Esophagus (tissue), 2 donors: Measurements from ENCODE around the gene KRTAP1-1. TPM values are rescaled to one million over a fixed set of nuclear protein-coding genes. Genes with fewer than 3 reads are reported as not detected.
"Not testable (repeated sequence)": the region's sequence is repeated elsewhere in the genome, so short reads cannot be mapped to it uniquely, and the experiment has no call there.

Source experiments
- H3K27ac ChIP-seq, 2 donors: one replicate each; pipeline ENCODE4 v1.5.1; 2013; ENCODE audit warnings: low read depth in 2 of 2, mild to moderate bottlenecking in 2 of 2, inconsistent platforms in 1 of 2, low read length in 1 of 2, moderate library complexity in 1 of 2
- H3K27me3 ChIP-seq, 2 donors: one replicate each; pipeline ENCODE4 v1.6.1; 2013; ENCODE audit warnings: low read length in 2 of 2, control low read depth in 1 of 2, mild to moderate bottlenecking in 1 of 2; ENCODE audit not compliant: insufficient read depth in 2 of 2, control insufficient read depth in 1 of 2
- H3K36me3 ChIP-seq, 2 donors: one replicate each; pipeline ENCODE4 v1.6.1; 2013; ENCODE audit warnings: low read length in 1 of 2; ENCODE audit not compliant: control insufficient read depth in 2 of 2, insufficient read depth in 2 of 2
- H3K4me1 ChIP-seq, 2 donors: one replicate each; pipeline ENCODE4 v1.6.1; 2013; ENCODE audit warnings: low read length in 1 of 2; ENCODE audit not compliant: control insufficient read depth in 2 of 2, insufficient read depth in 2 of 2
- H3K4me3 ChIP-seq, 2 donors: one replicate each; pipeline ENCODE4 v1.5.1; 2013; ENCODE audit warnings: low read length in 2 of 2, mild to moderate bottlenecking in 2 of 2, low read depth in 1 of 2, moderate library complexity in 1 of 2
- H3K9me3 ChIP-seq, 2 donors: one replicate each; pipeline ENCODE4 v1.6.1; 2013; ENCODE audit warnings: mild to moderate bottlenecking in 2 of 2, low read depth in 1 of 2, low read length in 1 of 2, moderate library complexity in 1 of 2; ENCODE audit not compliant: control insufficient read depth in 2 of 2, insufficient read depth in 1 of 2
- WGBS, 2 donors: extraction: QIAGEN DNeasy Blood & Tissue Kit; methylation state at CpG; one replicate each; pipeline ENCODE4 v1.1.7; 2013; 5-methylcytosine and 5-hydroxymethylcytosine counted together
- polyA plus RNA-seq, 2 donors: library from polyadenylated mRNA; stranded (reverse); fragments of 200-250 nt; gene quantifications; one replicate each; pipeline ENCODE4 v1.2.3, GENCODE V29; 2013
- donor health status: healthy with polysubstance abuse.
- donor health status: Bipolar disorder and iron deficiency.

Gene KRTAP1-1
- polyA plus RNA-seq, 2 donors, result 0.04 to 0.16 TPM

- no peak overlapping the region for H3K27ac ChIP-seq
- H3K4me3 ChIP-seq, result no peak overlapping the region
- H3K9me3 ChIP-seq, result no peaks in the 10 kb centered on the region
- H3K27me3 ChIP-seq, result no peaks in the 10 kb centered on the region
- 97% methylated on average over 1 of the region's 1 CpG for WGBS, 2 donors
- H3K4me1 ChIP-seq, result no peaks in the 10 kb centered on the region
- H3K36me3 ChIP-seq, result no peaks in the 10 kb centered on the region
These were observed 16.3 kb upstream of the KRTAP1-1 start for GRCh38 chr17:41057547-41057946.

- H3K27ac ChIP-seq, H3K36me3 ChIP-seq, H3K4me3 ChIP-seq, H3K27me3 ChIP-seq, H3K9me3 ChIP-seq, H3K4me1 ChIP-seq: not testable (repeated sequence)
- 55 to 71% methylated on average over 1 of the region's 6 CpGs for WGBS, 2 donors
These were observed 13.9 kb upstream of the KRTAP1-1 start, which contains the start of gene KRTAP2-2 for GRCh38 chr17:41055130-41055529. KRTAP2-2 (minus strand) TSS chr17:41055230; CDS start chr17:41055211, 19 bp downstream.

- not testable (repeated sequence) for H3K9me3 ChIP-seq, H3K27me3 ChIP-seq, H3K4me1 ChIP-seq, H3K36me3 ChIP-seq, H3K27ac ChIP-seq, H3K4me3 ChIP-seq
- 65 to 82% methylated on average over 7 to 9 of the region's 9 CpGs for WGBS, 2 donors
These were observed 13.3 kb upstream of the KRTAP1-1 start for GRCh38 chr17:41054556-41054955.

- WGBS, 2 donors, result 78 to 85% methylated on average over 4 of the region's 4 CpGs
These were observed 12.8 kb upstream of the KRTAP1-1 start for GRCh38 chr17:41054025-41054424.

GRCh38 chr17:41052566-41052965 is 11.3 kb upstream of the KRTAP1-1 start:
- H3K4me1 ChIP-seq, result no peaks in the 10 kb centered on the region
- no peaks in the 10 kb centered on the region for H3K27me3 ChIP-seq
- no peaks in the 10 kb centered on the region for H3K9me3 ChIP-seq
- no peak overlapping the region for H3K4me3 ChIP-seq
- H3K36me3 ChIP-seq, result no peaks in the 10 kb centered on the region
- H3K27ac ChIP-seq, result no peak overlapping the region

More at GRCh38 chr17:41054025-41054424, 12.8 kb upstream of the KRTAP1-1 start:
- Histone ChIP-seq H3K27me3 (no peaks in the 10 kb centered on the region), H3K4me3 (no peak overlapping the region), H3K36me3 (no peaks in the 10 kb centered on the region), H3K27ac (no peak overlapping the region), H3K9me3 (no peaks in the 10 kb centered on the region), H3K4me1 (no peaks in the 10 kb centered on the region)

- Histone ChIP-seq H3K4me3 (no peak overlapping the region), H3K9me3 (no peaks in the 10 kb centered on the region), H3K27me3 (no peaks in the 10 kb centered on the region), H3K4me1 (no peaks in the 10 kb centered on the region), H3K36me3 (no peaks in the 10 kb centered on the region), H3K27ac (no peak overlapping the region)
- 33 to 39% methylated on average over 2 of the region's 2 CpGs for WGBS, 2 donors
These were observed 7.9 kb upstream of the KRTAP1-1 start for GRCh38 chr17:41049110-41049509.

GRCh38 chr17:41048441-41048840 is 7.2 kb upstream of the KRTAP1-1 start:
- Histone ChIP-seq H3K27me3 (no peaks in the 10 kb centered on the region), H3K9me3 (no peaks in the 10 kb centered on the region), H3K27ac (no peak overlapping the region), H3K4me1 (no peaks in the 10 kb centered on the region), H3K36me3 (no peaks in the 10 kb centered on the region), H3K4me3 (no peak overlapping the region)
- WGBS, 2 donors, result 48 to 60% methylated on average over 7 of the region's 7 CpGs

- 59 to 67% methylated on average over 10 of the region's 33 CpGs for WGBS, 2 donors
- not testable (repeated sequence) for H3K36me3 ChIP-seq, H3K4me3 ChIP-seq, H3K9me3 ChIP-seq, H3K4me1 ChIP-seq, H3K27ac ChIP-seq, H3K27me3 ChIP-seq
These were observed 5.7 kb upstream of the KRTAP1-1 start, which contains the start of gene KRTAP2-1 for GRCh38 chr17:41046735-41047465. KRTAP2-1 (minus strand) TSS chr17:41047316; CDS start chr17:41047267, 49 bp downstream.

- 98 to 100% methylated on average over 1 of the region's 1 CpG for WGBS, 2 donors
- Histone ChIP-seq H3K27me3 (no peaks in the 10 kb centered on the region), H3K4me3 (no peak overlapping the region), H3K4me1 (peaks cover 0 to 4% of the 10 kb centered on the region in 2 donors), H3K27ac (no peak overlapping the region), H3K36me3 (no peaks in the 10 kb centered on the region), H3K9me3 (no peaks in the 10 kb centered on the region)
These were observed 1.7 kb upstream of the KRTAP1-1 start for GRCh38 chr17:41042953-41043352.

GRCh38 chr17:41037853-41038350 is 3.3 kb downstream of the KRTAP1-1 start:
- H3K4me1 ChIP-seq, result peaks cover 0 to 8% of the 10 kb centered on the region in 2 donors
- no peak overlapping the region for H3K27ac ChIP-seq
- no peak overlapping the region for H3K4me3 ChIP-seq
- H3K9me3 ChIP-seq, result no peaks in the 10 kb centered on the region
- WGBS, 2 donors, result 74 to 75% methylated on average over 2 of the region's 2 CpGs
- no peaks in the 10 kb centered on the region for H3K36me3 ChIP-seq
- H3K27me3 ChIP-seq, result no peaks in the 10 kb centered on the region
